Keratinocyte (primary cell): ENCODE measurements around the gene C12orf60. TPM values are rescaled to one million over a fixed set of nuclear protein-coding genes. Genes with fewer than 3 reads are reported as not detected.

Experiments used
- DNase-seq: peaks from one replicate; pipeline ENCODE4 v3.0.0-alpha.2; 2011; ENCODE audit warnings: low read depth, missing footprints, low spot score
- FAIRE-seq: peaks from 2 replicates; lab custom pipeline; 2011; peaks lifted over from hg19 to GRCh38; lab: Jason Lieb, UNC
- H2AFZ ChIP-seq: 2 replicates; pipeline ENCODE4 v1.6.0; 2012; ENCODE audit warnings: low read length, control low read depth, inconsistent platforms; ENCODE audit not compliant: control insufficient read depth
- H3K27ac ChIP-seq: 2 replicates; pipeline ENCODE4 v1.5.1; 2011; ENCODE audit warnings: low read length; ENCODE audit not compliant: control insufficient read depth, insufficient read depth
- H3K27me3 ChIP-seq: 3 replicates; pipeline ENCODE4 v1.6.0; 2011; ENCODE audit warnings: low read length; ENCODE audit not compliant: control insufficient read depth, insufficient read depth; ENCODE audit errors: extremely low read depth
- H3K36me3 ChIP-seq, 2 experiments: 2 replicates in 1 of 2; 3 replicates in 1 of 2; pipeline ENCODE4 v1.5.1; 2011; ENCODE audit warnings: low read length in 2 of 2, mild to moderate bottlenecking in 1 of 2; ENCODE audit not compliant: control insufficient read depth in 2 of 2, insufficient read depth in 2 of 2; ENCODE audit errors: extremely low read depth in 1 of 2
- H3K4me1 ChIP-seq: 3 replicates; pipeline ENCODE4 v1.5.1; 2011; ENCODE audit warnings: low read length; ENCODE audit not compliant: control insufficient read depth, insufficient read depth; ENCODE audit errors: extremely low read depth
- H3K4me2 ChIP-seq: 3 replicates; pipeline ENCODE4 v1.6.0; 2011; ENCODE audit warnings: low read depth, low read length; ENCODE audit not compliant: control insufficient read depth, insufficient read depth; ENCODE audit errors: extremely low read depth
- H3K4me3 ChIP-seq, 3 experiments: fragments of 200-600 bp in 1 of 3; sonication (generic) in 1 of 3; 2 replicates in 2 of 3; 3 replicates in 1 of 3; pipeline ENCODE4 v1.5.1; 2011 to 2016; ENCODE audit warnings: low read length in 3 of 3, mild to moderate bottlenecking in 3 of 3, control low read depth in 2 of 3, inconsistent platforms in 1 of 3, low read depth in 1 of 3, mixed read lengths in 1 of 3, mixed run types in 1 of 3, moderate library complexity in 1 of 3; ENCODE audit not compliant: control insufficient read depth in 2 of 3, insufficient read depth in 2 of 3; ENCODE audit errors: extremely low read depth in 1 of 3
- H3K79me2 ChIP-seq: 2 replicates; pipeline ENCODE4 v1.6.0; 2012; ENCODE audit warnings: low read length; ENCODE audit not compliant: control insufficient read depth, insufficient read depth
- H3K9ac ChIP-seq: 3 replicates; pipeline ENCODE4 v1.6.0; 2011; ENCODE audit warnings: low read length; ENCODE audit not compliant: control insufficient read depth, insufficient read depth; ENCODE audit errors: extremely low read depth
- H3K9me1 ChIP-seq: 3 replicates; pipeline ENCODE4 v1.6.0; 2011; ENCODE audit warnings: low read length; ENCODE audit not compliant: control insufficient read depth, insufficient read depth; ENCODE audit errors: extremely low read depth
- H3K9me3 ChIP-seq: 2 replicates; pipeline ENCODE4 v1.5.1; 2012; ENCODE audit warnings: low read depth, low read length; ENCODE audit not compliant: control insufficient read depth
- H4K20me1 ChIP-seq: 3 replicates; pipeline ENCODE4 v1.6.0; 2011; ENCODE audit warnings: low read length; ENCODE audit not compliant: control insufficient read depth, insufficient read depth; ENCODE audit errors: extremely low read depth
- EZH2 ChIP-seq: IDR thresholded peaks from one replicate; pipeline ENCODE4 v1.6.1; 2012; ENCODE audit warnings: inconsistent platforms, mild to moderate bottlenecking, low read length, moderate library complexity
- dilution Hi-C: fragments of 300-500 bp; cut with MboI; formaldehyde crosslinking; loops from one replicate; pipeline ENCODE4 v1.7.0; 2020; ENCODE audit warnings: low sequenced_read_pairs; ENCODE audit not compliant: extremely low pct_ligation_motif_present
- polyA plus RNA-seq, 5 experiments: library from polyadenylated mRNA; depleted of rRNA in 3 of 5; stranded (reverse) in 3 of 5; stranded (forward) in 1 of 5; unstranded in 1 of 5; fragments of >200 nt; gene quantifications; 1 replicate in 1 of 5; 2 replicates in 3 of 5; 3 replicates in 1 of 5; pipeline versions ENCODE4 v1.2.1 to v1.2.3, GENCODE V29; 2011 to 2012; ENCODE audit warnings: missing spikeins in 2 of 5, low read depth in 1 of 5, low replicate concordance in 1 of 5
- TF ChIP-seq, protein P1 (sequence below), 3 experiments: IDR thresholded peaks in 1 of 3; conservative IDR thresholded peaks in 1 of 3; optimal IDR thresholded peaks in 1 of 3; 2 replicates in 2 of 3; 3 replicates in 1 of 3; pipeline versions ENCODE3 to v1.5.1; 2011; ENCODE audit warnings: low read length in 3 of 3, mild to moderate bottlenecking in 3 of 3, moderate library complexity in 2 of 3, control low read depth in 1 of 3, inconsistent platforms in 1 of 3; ENCODE audit not compliant: insufficient read depth in 2 of 3; ENCODE audit errors: extremely low read depth in 1 of 3

C12orf60 gene
- polyA plus RNA-seq, 1 donor (not counting 4 experiments of a cell fraction or from before 2014, with no cell fraction given) = 3.2 TPM

DNA sequence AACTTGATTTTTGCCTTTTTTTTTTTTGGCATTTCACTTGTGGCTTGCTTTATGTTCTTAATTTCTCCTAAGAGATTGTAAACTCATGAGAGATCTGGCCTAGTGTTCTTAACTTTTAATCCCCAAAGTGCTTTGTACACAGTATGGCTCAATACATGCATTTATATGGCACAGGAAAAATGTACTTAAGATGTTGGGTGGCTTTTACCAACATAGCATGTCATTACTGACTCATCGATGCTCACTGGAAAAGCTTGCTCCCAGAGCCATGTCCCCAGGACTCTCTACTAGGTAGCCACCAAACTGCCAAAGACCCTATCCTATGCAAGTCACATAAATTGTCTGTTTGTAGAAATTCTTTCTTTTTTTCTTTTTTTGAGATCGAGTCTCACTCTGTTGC is 23.6 kb downstream of the C12orf60 start:
- Histone ChIP-seq H3K4me3 (no peak overlapping the region), H3K36me3 (no peaks in the 10 kb centered on the region), H3K27me3 (no peaks in the 10 kb centered on the region), H3K9me1 (no peaks in the 10 kb centered on the region), H4K20me1 (no peaks in the 10 kb centered on the region), H3K4me1 (peaks cover 12% of the 10 kb centered on the region), H2AFZ (no peak overlapping the region), H3K27ac (no peak overlapping the region), H3K9me3 (no peaks in the 10 kb centered on the region), H3K9ac (no peak overlapping the region), H3K79me2 (no peaks in the 10 kb centered on the region), H3K4me2 (no peak overlapping the region)
- FAIRE-seq (no peak), DNase-seq (no peak)
- dilution Hi-C loops = no loop called here
- no peak for TF ChIP-seq EZH2

DNA sequence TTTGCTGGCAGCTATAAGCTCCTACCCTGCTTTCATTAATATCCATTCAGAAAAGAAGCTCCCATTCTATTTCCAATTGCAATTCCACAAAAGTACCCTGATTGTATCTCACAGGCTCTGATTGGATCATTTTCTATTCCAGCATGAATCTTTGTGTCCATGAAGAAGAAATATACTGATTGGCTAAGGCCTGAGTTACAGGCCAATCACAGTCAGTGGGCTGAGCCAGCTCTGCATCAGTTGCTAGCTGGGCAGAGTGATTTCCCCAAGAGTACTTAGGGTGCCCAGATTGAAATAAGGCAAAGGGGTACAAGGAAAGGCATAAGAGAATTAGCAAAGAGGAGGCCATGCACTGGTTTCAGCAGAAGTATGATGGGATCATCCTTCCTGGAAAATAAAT is 25.4 kb downstream of the C12orf60 start:
- no peak overlapping the region for H3K4me3 ChIP-seq
- H3K9me3 ChIP-seq = no peaks in the 10 kb centered on the region
- TF ChIP-seq, protein P1, sequence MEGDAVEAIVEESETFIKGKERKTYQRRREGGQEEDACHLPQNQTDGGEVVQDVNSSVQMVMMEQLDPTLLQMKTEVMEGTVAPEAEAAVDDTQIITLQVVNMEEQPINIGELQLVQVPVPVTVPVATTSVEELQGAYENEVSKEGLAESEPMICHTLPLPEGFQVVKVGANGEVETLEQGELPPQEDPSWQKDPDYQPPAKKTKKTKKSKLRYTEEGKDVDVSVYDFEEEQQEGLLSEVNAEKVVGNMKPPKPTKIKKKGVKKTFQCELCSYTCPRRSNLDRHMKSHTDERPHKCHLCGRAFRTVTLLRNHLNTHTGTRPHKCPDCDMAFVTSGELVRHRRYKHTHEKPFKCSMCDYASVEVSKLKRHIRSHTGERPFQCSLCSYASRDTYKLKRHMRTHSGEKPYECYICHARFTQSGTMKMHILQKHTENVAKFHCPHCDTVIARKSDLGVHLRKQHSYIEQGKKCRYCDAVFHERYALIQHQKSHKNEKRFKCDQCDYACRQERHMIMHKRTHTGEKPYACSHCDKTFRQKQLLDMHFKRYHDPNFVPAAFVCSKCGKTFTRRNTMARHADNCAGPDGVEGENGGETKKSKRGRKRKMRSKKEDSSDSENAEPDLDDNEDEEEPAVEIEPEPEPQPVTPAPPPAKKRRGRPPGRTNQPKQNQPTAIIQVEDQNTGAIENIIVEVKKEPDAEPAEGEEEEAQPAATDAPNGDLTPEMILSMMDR (optimal IDR thresholded peaks at IDR 0.05 in 1 of 3, IDR thresholded peaks at IDR 0.05 in 1 of 3, conservative IDR thresholded peaks at IDR 0.05 in 1 of 3; ENCODE audit: extremely low read depth in 1 of 3, insufficient read depth in 2 of 3, low read length in 3 of 3) = no peak
- no peak for TF ChIP-seq EZH2
- H3K27me3 ChIP-seq = no peaks in the 10 kb centered on the region
- no peak overlapping the region for H3K27ac ChIP-seq
- H2AFZ ChIP-seq = no peak overlapping the region
- FAIRE-seq = no peak
- H3K36me3 ChIP-seq = no peaks in the 10 kb centered on the region
- no peak overlapping the region for H3K4me2 ChIP-seq
- peaks cover 10% of the 10 kb centered on the region for H3K4me1 ChIP-seq
- no peaks in the 10 kb centered on the region for H3K9me1 ChIP-seq
- H4K20me1 ChIP-seq = no peaks in the 10 kb centered on the region
- no peak overlapping the region for H3K9ac ChIP-seq
- dilution Hi-C loops = no loop called here
- no peak for DNase-seq
- no peaks in the 10 kb centered on the region for H3K79me2 ChIP-seq

DNA sequence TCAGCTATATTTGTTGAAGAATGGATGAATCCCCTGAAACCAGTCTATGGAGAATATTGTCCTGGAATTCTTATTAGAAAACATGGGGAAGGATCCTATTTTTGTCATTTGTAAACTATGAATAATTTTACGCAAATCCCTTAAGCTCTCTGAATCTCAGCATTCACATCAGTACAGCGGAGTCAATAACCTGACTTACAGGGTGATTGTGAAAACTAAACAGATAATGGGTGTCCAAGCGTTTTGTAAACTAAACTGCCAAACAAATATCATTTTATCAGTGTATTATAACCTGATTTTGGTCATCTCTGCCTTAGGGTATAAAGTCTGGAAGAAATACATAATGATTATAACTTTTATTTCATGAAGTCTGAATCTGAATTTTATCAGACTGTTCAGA is 29.9 kb downstream of the C12orf60 start:
- Histone ChIP-seq H4K20me1 (no peaks in the 10 kb centered on the region), H3K9me3 (no peaks in the 10 kb centered on the region), H3K27me3 (no peaks in the 10 kb centered on the region), H2AFZ (no peak overlapping the region), H3K79me2 (no peaks in the 10 kb centered on the region), H3K36me3 (no peaks in the 10 kb centered on the region), H3K4me2 (no peak overlapping the region), H3K9ac (no peak overlapping the region), H3K4me1 (peaks cover 12% of the 10 kb centered on the region), H3K4me3 (no peak overlapping the region), H3K27ac (no peak overlapping the region), H3K9me1 (no peaks in the 10 kb centered on the region)
- no peak for DNase-seq
- no peak for TF ChIP-seq EZH2
- TF ChIP-seq, protein P1 (optimal IDR thresholded peaks at IDR 0.05 in 1 of 3, IDR thresholded peaks at IDR 0.05 in 1 of 3, conservative IDR thresholded peaks at IDR 0.05 in 1 of 3; ENCODE audit: extremely low read depth in 1 of 3, insufficient read depth in 2 of 3, low read length in 3 of 3) = no peak
- dilution Hi-C loops = no loop called here
- no peak for FAIRE-seq
